ENCODE data around the gene MIDN. TPM values are rescaled to one million over a fixed set of nuclear protein-coding genes. Genes with fewer than 3 reads are reported as not detected.
A peak's percentile ranks its signal among the peaks of the same experiment; 100 is the strongest.

Gene MIDN
- polyA plus RNA-seq, 2 of the 4 experiments (the other 2 are of a cell fraction), result 9.1 to 31.4 TPM

- Histone ChIP-seq H3K4me2 (peak overlapping the region; percentile 99), H3K4me3 (peak overlapping the region; percentile 80), H3K27ac (peak overlapping the region; percentile 96 to 100; a peak in 5 of 6 replicates), H3K4me1 (peaks cover 43% of the 10 kb centered on the region), H3K9me3 (no peaks in the 10 kb centered on the region)
- 85% methylated on average over 20 of the region's 46 CpGs for WGBS (ENCODE audit: missing lambda C conversion rate)
- FAIRE-seq (no peak), DNase-seq (ENCODE audit: low read depth in 1 of 2, low spot score in 1 of 2) (no peak), ATAC-seq (no peak)
- TF ChIP-seq GATA3 (IDR thresholded peaks at IDR 0.05; ENCODE audit: borderline replicate concordance), result no peak
- TF ChIP-seq, protein P1, sequence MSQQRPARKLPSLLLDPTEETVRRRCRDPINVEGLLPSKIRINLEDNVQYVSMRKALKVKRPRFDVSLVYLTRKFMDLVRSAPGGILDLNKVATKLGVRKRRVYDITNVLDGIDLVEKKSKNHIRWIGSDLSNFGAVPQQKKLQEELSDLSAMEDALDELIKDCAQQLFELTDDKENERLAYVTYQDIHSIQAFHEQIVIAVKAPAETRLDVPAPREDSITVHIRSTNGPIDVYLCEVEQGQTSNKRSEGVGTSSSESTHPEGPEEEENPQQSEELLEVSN (IDR thresholded peaks at IDR 0.05; ENCODE audit: borderline replicate concordance, low read depth), result no peak
- POLR2A ChIA-PET, result no interaction called here
- CTCF ChIA-PET, result interaction anchor here (1.6 to 5.3 kb wide), 2 partner anchors 30 to 171 kb away, joined by 3 to 39 read pairs; no protein-coding TSS in a partner anchor
Observed at GRCh38 chr19:1274081-1274851, 25.9 kb downstream of the MIDN start.

DNA sequence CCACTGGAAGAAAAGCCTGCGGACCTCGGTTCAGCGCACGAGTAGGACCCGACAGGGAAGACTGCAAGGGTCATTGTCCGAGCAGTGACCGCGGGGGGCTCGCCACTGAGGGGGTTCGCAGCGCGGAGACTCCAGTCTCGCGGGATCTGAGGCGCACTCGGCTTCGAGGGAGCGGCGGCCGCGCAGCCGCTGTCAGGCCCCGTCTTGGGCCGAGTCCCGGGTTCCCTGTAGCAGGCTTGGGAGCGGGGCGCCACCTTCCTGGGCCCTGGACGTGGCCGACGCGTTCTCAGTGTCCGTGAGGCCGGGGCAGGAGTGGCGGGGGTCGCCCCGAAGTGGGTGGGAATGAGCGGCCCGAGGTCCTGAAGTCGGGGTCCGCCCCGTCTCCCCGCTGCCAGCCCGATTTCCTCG, 26.5 kb downstream of the MIDN start:
- no peaks in the 10 kb centered on the region for H3K9me3 ChIP-seq
- CTCF ChIA-PET, result interaction anchor here (0.9 to 5.3 kb wide), 3 partner anchors 8 to 170 kb away, joined by 3 to 39 read pairs (median 3); no protein-coding TSS in a partner anchor
- FAIRE-seq, result no peak

GRCh38 chr19:1275260-1275975, 27.0 kb downstream of the MIDN start, which contains the start of gene FAM174C:
TSS of gene FAM174C (plus strand) at chr19:1275530. CDS start at chr19:1275550, 20 bp downstream.
- Histone ChIP-seq H3K27ac (peak within 1 kb of the TSS; percentile 96 to 100), H3K4me3 (peak within 1 kb of the TSS; percentile 80), H3K4me2 (peak within 1 kb of the TSS; percentile 99), H3K4me1 (peaks cover 43% of the 10 kb centered on the region), H3K9me3 (no peaks in the 10 kb centered on the region)
- ChIA-PET CTCF (interaction anchor here (0.9 to 5.3 kb wide), 3 partner anchors 9 to 170 kb away, joined by 3 to 39 read pairs (median 3); no protein-coding TSS in a partner anchor), POLR2A (interaction anchor here (0.6 to 1.0 kb wide), 13 partner anchors 9 to 215 kb away, joined by 3 to 13 read pairs (median 3); partner anchors contain the start of gene REEP6)
- ATAC-seq (peak; percentile 78 to 79), DNase-seq (ENCODE audit: low read depth in 1 of 2, low spot score in 1 of 2) (peak; percentile 81 to 97), FAIRE-seq (no peak)
- whole genome bisulfite sequencing (ENCODE audit: missing lambda C conversion rate), result 0% methylated on average over 20 of the region's 98 CpGs
- no peak for TF ChIP-seq CTCF (IDR thresholded peaks at IDR 0.05)
- TF ChIP-seq TFCP2L1 (CRISPR knock-in tag; IDR thresholded peaks at IDR 0.05), result no peak
- peak; percentile 98 to 99 for TF ChIP-seq JUN (IDR thresholded peaks at IDR 0.05)
- TF ChIP-seq, protein P2, sequence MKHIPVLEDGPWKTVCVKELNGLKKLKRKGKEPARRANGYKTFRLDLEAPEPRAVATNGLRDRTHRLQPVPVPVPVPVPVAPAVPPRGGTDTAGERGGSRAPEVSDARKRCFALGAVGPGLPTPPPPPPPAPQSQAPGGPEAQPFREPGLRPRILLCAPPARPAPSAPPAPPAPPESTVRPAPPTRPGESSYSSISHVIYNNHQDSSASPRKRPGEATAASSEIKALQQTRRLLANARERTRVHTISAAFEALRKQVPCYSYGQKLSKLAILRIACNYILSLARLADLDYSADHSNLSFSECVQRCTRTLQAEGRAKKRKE (CRISPR knock-in tag; IDR thresholded peaks at IDR 0.05; ENCODE audit: low read depth), result 0 out of 2 replicates have a peak, but pooled peaks have one; percentile 65
- no peak for TF ChIP-seq ZSCAN20 (CRISPR knock-in tag; IDR thresholded peaks at IDR 0.05)
- TF ChIP-seq RCOR1 (IDR thresholded peaks at IDR 0.05; ENCODE audit: low read depth, low read length), result no peak
- no peak for TF ChIP-seq KDM5A (IDR thresholded peaks at IDR 0.05)
- no peak for TF ChIP-seq HEYL (CRISPR knock-in tag; IDR thresholded peaks at IDR 0.05)
- TF ChIP-seq HMGXB4 (CRISPR knock-in tag; IDR thresholded peaks at IDR 0.05; ENCODE audit: borderline replicate concordance), result no peak
- no peak for TF ChIP-seq SMC3 (IDR thresholded peaks at IDR 0.05)
- TF ChIP-seq SREBF2 (IDR thresholded peaks at IDR 0.05), result no peak
- TF ChIP-seq RNF2 (IDR thresholded peaks at IDR 0.05; ENCODE audit: borderline replicate concordance, low read depth), result no peak
- TF ChIP-seq FOSL2 (IDR thresholded peaks at IDR 0.05), result no peak
- TF ChIP-seq FOSL2 (CRISPR knock-in tag; IDR thresholded peaks at IDR 0.05), result peak; percentile 33; the same call in 1 of the 2 replicates
- TF ChIP-seq ZFP36 (IDR thresholded peaks at IDR 0.05; ENCODE audit: borderline replicate concordance, partially characterized antibody), result no peak
- no peak for TF ChIP-seq CEBPB (IDR thresholded peaks at IDR 0.05)
- peak; percentile 85 for TF ChIP-seq POLR2A (IDR thresholded peaks at IDR 0.05; ENCODE audit: low read length)
- no peak for TF ChIP-seq KDM1A (IDR thresholded peaks at IDR 0.05; ENCODE audit: low read depth)
- TF ChIP-seq CHD4 (IDR thresholded peaks at IDR 0.05; ENCODE audit: borderline replicate concordance), result no peak

More for the DNA sequence above, 26.5 kb downstream of the MIDN start:
- ATAC-seq (peak in 1 of 2 experiments; percentile 1; a peak in 2 of 6 replicates), DNase-seq (ENCODE audit: low read depth in 1 of 2, low spot score in 1 of 2) (no peak)
- peak; percentile 77; the same call in 1 of the 2 replicates for TF ChIP-seq RNF2 (IDR thresholded peaks at IDR 0.05; ENCODE audit: borderline replicate concordance, low read depth)
- TF ChIP-seq, protein P2 (CRISPR knock-in tag; IDR thresholded peaks at IDR 0.05; ENCODE audit: low read depth), result no peak
- TF ChIP-seq, protein P1 (IDR thresholded peaks at IDR 0.05; ENCODE audit: borderline replicate concordance, low read depth), result 0 out of 2 replicates have a peak, but pooled peaks have one; percentile 24
- 57% methylated on average over 13 of the region's 44 CpGs for WGBS (ENCODE audit: missing lambda C conversion rate)
- Histone ChIP-seq H3K27ac (peak overlapping the region; percentile 96 to 100), H3K4me3 (peak overlapping the region; percentile 80), H3K4me2 (peak overlapping the region; percentile 99), H3K4me1 (peaks cover 43% of the 10 kb centered on the region)
- POLR2A ChIA-PET, result interaction anchor here (0.6 to 1.0 kb wide), 11 partner anchors 9 to 108 kb away, joined by 3 to 13 read pairs (median 4); a partner anchor contains a TSS

All from A549 (cell line).